Superior temporal gyrus (tissue), 1 donor: ENCODE data around the gene LRRC74B.

Experiments
- DNase-seq: peaks from one replicate; pipeline ENCODE4 v3.0.0-alpha.2; 2016; ENCODE audit errors: extremely low spot score

LRRC74B gene

GRCh38 chr22:21014202-21014725, 31.5 kb upstream of the LRRC74B start:
- peak; percentile 86 for DNase-seq

- no peak for DNase-seq
Observed at GRCh38 chr22:21014726-21015465, 30.9 kb upstream of the LRRC74B start, which contains the start of gene P2RX6. P2RX6 (plus strand) TSS chr22:21015165; CDS start chr22:21015175, 10 bp downstream.

GRCh38 chr22:21015466-21016006, 30.2 kb upstream of the LRRC74B start:
- no peak for DNase-seq

- no peak for DNase-seq
Observed at GRCh38 chr22:21016644-21017420, 28.9 kb upstream of the LRRC74B start.

- no peak for DNase-seq
Observed at GRCh38 chr22:21018314-21018713, 27.4 kb upstream of the LRRC74B start.

GRCh38 chr22:21020802-21021429, 24.8 kb upstream of the LRRC74B start:
- DNase-seq: no peak

- no peak for DNase-seq
Observed at GRCh38 chr22:21022507-21022906, 23.2 kb upstream of the LRRC74B start.

GRCh38 chr22:21022955-21023614, 22.7 kb upstream of the LRRC74B start:
- DNase-seq: no peak

GRCh38 chr22:21025266-21025665, 20.5 kb upstream of the LRRC74B start:
- no peak for DNase-seq

- DNase-seq: no peak
Observed at GRCh38 chr22:21025763-21026755, 19.7 kb upstream of the LRRC74B start.

GRCh38 chr22:21026783-21027692, 18.7 kb upstream of the LRRC74B start:
- no peak for DNase-seq

GRCh38 chr22:21028277-21029251, 17.2 kb upstream of the LRRC74B start:
- DNase-seq: no peak

GRCh38 chr22:21029486-21030025, 16.2 kb upstream of the LRRC74B start:
- DNase-seq: no peak

- DNase-seq: no peak
Observed at GRCh38 chr22:21030032-21030431, 15.7 kb upstream of the LRRC74B start.

- DNase-seq: no peak
Observed at GRCh38 chr22:21030621-21031544, 14.9 kb upstream of the LRRC74B start.

- DNase-seq: no peak
Observed at GRCh38 chr22:21031545-21032036, 14.2 kb upstream of the LRRC74B start.
